AG10803 (cell line): ENCODE results near the gene ARL13B.
A peak's percentile ranks its signal among the peaks of the same experiment; 100 is the strongest.

Source experiments
- DNase-seq: peaks from one replicate; pipeline ENCODE4 v3.0.0; 2010; ENCODE audit warnings: low read depth
- H3K4me3 ChIP-seq: 2 replicates; pipeline ENCODE4 v1.5.1; 2011; ENCODE audit warnings: mild to moderate bottlenecking, low read length, control low read depth
- CTCF ChIP-seq: conservative IDR thresholded peaks from 2 replicates; pipeline ENCODE4 v1.5.1; 2011; ENCODE audit warnings: mild to moderate bottlenecking, low read length, control low read depth, inconsistent platforms

The ARL13B gene

GRCh38 chr3:94015025-94015424 lies 35.1 kb downstream of the ARL13B start:
- TF ChIP-seq CTCF = no peak
- no peak overlapping the region for H3K4me3 ChIP-seq
- no peak for DNase-seq

GRCh38 chr3:94019659-94020058 lies 39.7 kb downstream of the ARL13B start:
- no peak for DNase-seq
- H3K4me3 ChIP-seq = no peak overlapping the region
- TF ChIP-seq CTCF = no peak

GRCh38 chr3:94020293-94020692 lies 40.3 kb downstream of the ARL13B start:
- no peak overlapping the region for H3K4me3 ChIP-seq
- TF ChIP-seq CTCF = no peak
- DNase-seq = no peak

- no peak for TF ChIP-seq CTCF
- no peak overlapping the region for H3K4me3 ChIP-seq
- peak; percentile 29 for DNase-seq
Observed at GRCh38 chr3:94024385-94024784, 44.4 kb downstream of the ARL13B start.

- no peak overlapping the region for H3K4me3 ChIP-seq
- TF ChIP-seq CTCF = no peak
- no peak for DNase-seq
Observed at GRCh38 chr3:94026623-94027022, 46.7 kb downstream of the ARL13B start.

GRCh38 chr3:94028093-94028837 lies 48.3 kb downstream of the ARL13B start, which contains the start of gene STX19:
Gene STX19 (minus strand): TSS chr3:94028597. CDS start chr3:94015269, 13,328 bp downstream.
- TF ChIP-seq CTCF = no peak
- DNase-seq = no peak
- no peak within 1 kb of the TSS for H3K4me3 ChIP-seq

GRCh38 chr3:94036909-94037507 lies 57.1 kb downstream of the ARL13B start:
- peak; percentile 67 for TF ChIP-seq CTCF
- peak; percentile 66 for DNase-seq
- no peak overlapping the region for H3K4me3 ChIP-seq
